Measurements from ENCODE around the gene OCIAD2. TPM values are rescaled to one million over a fixed set of nuclear protein-coding genes. Genes with fewer than 3 reads are reported as not detected.
"Not testable (repeated sequence)": the region's sequence is repeated elsewhere in the genome, so short reads cannot be mapped to it uniquely, and the experiment has no call there.

Gene OCIAD2
- total RNA-seq, result 10 to 100 TPM; 64.0 TPM

GRCh38 chr4:48906206-48907173 is at the start of gene OCIAD2:
Gene OCIAD2, minus strand, starts transcription at chr4:48906774. Its CDS starts 2,225 bp downstream, at chr4:48904549.
- ChIA-PET POLR2A (interaction anchor here (1.2 kb wide), 1 partner anchor 126 kb away, joined by 4 read pairs; the partner anchor contains the start of gene FRYL), CTCF (interaction anchor here (1.8 kb wide), 1 partner anchor 18 kb away, joined by 4 read pairs; no protein-coding TSS in a partner anchor)

- ChIA-PET POLR2A (no interaction called here), CTCF (no interaction called here)
These were observed 47.7 kb upstream of the OCIAD2 start for GRCh38 chr4:48954314-48954713.

- ChIA-PET POLR2A (no interaction called here), CTCF (no interaction called here)
These were observed 43.1 kb upstream of the OCIAD2 start for GRCh38 chr4:48949518-48950219.

- ChIA-PET CTCF (no interaction called here), POLR2A (no interaction called here)
These were observed 42.5 kb upstream of the OCIAD2 start for GRCh38 chr4:48949086-48949485.

GRCh38 chr4:48947731-48948130 is 41.2 kb upstream of the OCIAD2 start:
- ChIA-PET POLR2A (no interaction called here), CTCF (no interaction called here)

GRCh38 chr4:48945981-48946380 is 39.4 kb upstream of the OCIAD2 start:
- POLR2A ChIA-PET, result no interaction called here
- CTCF ChIA-PET, result interaction anchor here (0.7 kb wide), 1 partner anchor 367 kb away, joined by 3 read pairs; no protein-coding TSS in a partner anchor

- POLR2A ChIA-PET, result interaction anchor here (0.6 kb wide), 1 partner anchor 14 kb away, joined by 3 read pairs; no protein-coding TSS in a partner anchor
- CTCF ChIA-PET, result interaction anchor here (0.6 to 1.3 kb wide), 10 partner anchors 14 to 680 kb away, joined by 3 to 9 read pairs (median 4); no protein-coding TSS in a partner anchor
These were observed 38.2 kb upstream of the OCIAD2 start for GRCh38 chr4:48944756-48945241.

GRCh38 chr4:48944252-48944651 is 37.7 kb upstream of the OCIAD2 start:
- ChIA-PET POLR2A (no interaction called here), CTCF (interaction anchor here (1.1 to 1.3 kb wide), 4 partner anchors 14 to 412 kb away, joined by 3 to 7 read pairs (median 3); no protein-coding TSS in a partner anchor)

- ChIA-PET POLR2A (no interaction called here), CTCF (no interaction called here)
These were observed 36.8 kb upstream of the OCIAD2 start for GRCh38 chr4:48943387-48943786.

GRCh38 chr4:48939785-48940184 is 33.2 kb upstream of the OCIAD2 start:
- ChIA-PET CTCF (no interaction called here), POLR2A (no interaction called here)

GRCh38 chr4:48938831-48939230 is 32.3 kb upstream of the OCIAD2 start:
- CTCF ChIA-PET, result no interaction called here
- POLR2A ChIA-PET, result no interaction called here

GRCh38 chr4:48937033-48937432 is 30.5 kb upstream of the OCIAD2 start:
- ChIA-PET POLR2A (no interaction called here), CTCF (no interaction called here)

GRCh38 chr4:48931459-48931858 is 24.9 kb upstream of the OCIAD2 start:
- POLR2A ChIA-PET, result no interaction called here
- CTCF ChIA-PET, result no interaction called here

- ChIA-PET CTCF (no interaction called here), POLR2A (no interaction called here)
These were observed 24.1 kb upstream of the OCIAD2 start for GRCh38 chr4:48930654-48931053.

- ChIA-PET POLR2A (no interaction called here), CTCF (interaction anchor here (1.0 kb wide), 1 partner anchor 17 kb away, joined by 4 read pairs; the partner anchor contains the start of gene OCIAD2)
These were observed 17.8 kb upstream of the OCIAD2 start for GRCh38 chr4:48924416-48924815.

GRCh38 chr4:48923065-48923464 is 16.5 kb upstream of the OCIAD2 start:
- POLR2A ChIA-PET, CTCF ChIA-PET: not testable (repeated sequence)

GRCh38 chr4:48914311-48914710 is 7.7 kb upstream of the OCIAD2 start:
- ChIA-PET CTCF (no interaction called here), POLR2A (no interaction called here)

- ChIA-PET POLR2A (no interaction called here), CTCF (no interaction called here)
These were observed 6.8 kb upstream of the OCIAD2 start for GRCh38 chr4:48913346-48913745.

- ChIA-PET CTCF (no interaction called here), POLR2A (no interaction called here)
These were observed 5.8 kb upstream of the OCIAD2 start for GRCh38 chr4:48912349-48912748.

GRCh38 chr4:48910511-48910910 is 3.9 kb upstream of the OCIAD2 start:
- POLR2A ChIA-PET, result no interaction called here
- CTCF ChIA-PET, result interaction anchor here (0.9 to 1.4 kb wide), 2 partner anchors 34 to 52 kb away, joined by 3 to 5 read pairs; no protein-coding TSS in a partner anchor

Data from activated CD8-positive, alpha-beta memory T cell treated with anti-CD3 and anti-CD28 coated beads for 36 hours (primary cell).